NB4 (cell line): ENCODE results near the gene DLG2.

Experiments
- DNase-seq: peaks from one replicate; pipeline ENCODE4 v3.0.0; 2010; ENCODE audit warnings: low read depth
- H3K4me3 ChIP-seq: one replicate; pipeline ENCODE4 v1.5.1; 2011; ENCODE audit warnings: mild to moderate bottlenecking, low read depth, low read length, moderate library complexity
- CTCF ChIP-seq: IDR thresholded peaks from one replicate; pipeline ENCODE4 v1.5.1; 2012; ENCODE audit warnings: low read depth, low read length
- MAX ChIP-seq: IDR thresholded peaks from 2 replicates; pipeline ENCODE4 v1.6.1; 2011; ENCODE audit warnings: low read depth, low read length
- MYC ChIP-seq: IDR thresholded peaks from 2 replicates; pipeline ENCODE4 v1.6.1; 2011; ENCODE audit warnings: low read depth, low read length
- POLR2A ChIP-seq: IDR thresholded peaks from 2 replicates; pipeline ENCODE4 v1.6.1; 2011; ENCODE audit warnings: mild to moderate bottlenecking; ENCODE audit not compliant: insufficient read length; ENCODE audit errors: extremely low read depth

Gene DLG2

GRCh38 chr11:84105148-84105547, 1522.0 kb downstream of the DLG2 start:
- DNase-seq, result no peak
- TF ChIP-seq MYC (no peak), MAX (no peak), CTCF (no peak), POLR2A (no peak)

GRCh38 chr11:84103096-84103495, 1524.0 kb downstream of the DLG2 start:
- TF ChIP-seq CTCF (no peak), MAX (no peak), MYC (no peak), POLR2A (no peak)
- DNase-seq, result no peak
- no peak overlapping the region for H3K4me3 ChIP-seq

More at GRCh38 chr11:84105148-84105547, 1522.0 kb downstream of the DLG2 start:
- H3K4me3 ChIP-seq, result no peak overlapping the region

- TF ChIP-seq POLR2A, result no peak
- no peak for TF ChIP-seq MAX
- no peak for TF ChIP-seq MYC
- TF ChIP-seq CTCF, result no peak
- DNase-seq, result no peak
These were observed 1530.0 kb downstream of the DLG2 start for GRCh38 chr11:84097186-84097585.

GRCh38 chr11:84091212-84091986, 1535.7 kb downstream of the DLG2 start:
- TF ChIP-seq MYC (no peak), CTCF (no peak), MAX (no peak), POLR2A (no peak)
- no peak for DNase-seq
- H3K4me3 ChIP-seq, result no peak overlapping the region

More at GRCh38 chr11:84097186-84097585, 1530.0 kb downstream of the DLG2 start:
- no peak overlapping the region for H3K4me3 ChIP-seq

- DNase-seq, result no peak
- TF ChIP-seq CTCF, result no peak
- no peak for TF ChIP-seq MAX
- no peak for TF ChIP-seq POLR2A
- TF ChIP-seq MYC, result no peak
- H3K4me3 ChIP-seq, result no peak overlapping the region
These were observed 1537.8 kb downstream of the DLG2 start for GRCh38 chr11:84089072-84090057.
